H1 (cell line): Measurements from ENCODE around the gene ZNF823. TPM values are rescaled to one million over a fixed set of nuclear protein-coding genes. Genes with fewer than 3 reads are reported as not detected.

Experiments
- JUN ChIP-seq: IDR thresholded peaks from 2 replicates; pipeline ENCODE4 v1.6.1; 2011; ENCODE audit warnings: low read depth, mild to moderate bottlenecking, improper control_type of control experiment, low read length
- RBBP5 ChIP-seq: IDR thresholded peaks from 2 replicates; pipeline ENCODE4 v1.7.1; 2012; ENCODE audit warnings: low read depth, mild to moderate bottlenecking, inconsistent platforms, low read length, moderate library complexity, borderline replicate concordance
- RNF2 ChIP-seq: fragments of 200-900, 300-1000 bp; sonication (generic); IDR thresholded peaks from 2 replicates; pipeline ENCODE4 v1.7.1; 2016; ENCODE audit warnings: borderline replicate concordance, low read depth, mild to moderate bottlenecking, antibody characterized with exemption, low read length; ENCODE audit not compliant: poor library complexity, severe bottlenecking; ENCODE audit errors: missing control alignments
- SIRT6 ChIP-seq: IDR thresholded peaks from one replicate; pipeline ENCODE4 v1.7.1; 2012; ENCODE audit warnings: low read length, inconsistent platforms
- polyA plus RNA-seq, 7 experiments: library from polyadenylated mRNA; depleted of rRNA in 3 of 7; stranded (reverse) in 5 of 7; unstranded in 2 of 7; fragments of >200 nt in 5 of 7; fragments of 200-250 nt in 2 of 7; gene quantifications; 1 replicate in 5 of 7; 2 replicates in 1 of 7; 4 replicates in 1 of 7; pipeline versions ENCODE4 v1.2.1 to v1.2.3, GENCODE V29; 2011 to 2013; ENCODE audit warnings: missing spikeins in 2 of 7, mixed read lengths in 2 of 7
- total RNA-seq: library from RNA; stranded (reverse); fragmentation: NEBNext Ultra II Directional; extraction: Animal tissue kit (Norgen Biotek cat#: 25700); gene quantifications from 2 replicates; pipeline ENCODE4 v1.2.1, GENCODE V29; 2021

Gene ZNF823
- total and polyA plus RNA-seq, 2 of the 8 experiments (the other 6 are each of a cell fraction or from before 2014, with no cell fraction given): 0.73 to 2.4 TPM

DNA sequence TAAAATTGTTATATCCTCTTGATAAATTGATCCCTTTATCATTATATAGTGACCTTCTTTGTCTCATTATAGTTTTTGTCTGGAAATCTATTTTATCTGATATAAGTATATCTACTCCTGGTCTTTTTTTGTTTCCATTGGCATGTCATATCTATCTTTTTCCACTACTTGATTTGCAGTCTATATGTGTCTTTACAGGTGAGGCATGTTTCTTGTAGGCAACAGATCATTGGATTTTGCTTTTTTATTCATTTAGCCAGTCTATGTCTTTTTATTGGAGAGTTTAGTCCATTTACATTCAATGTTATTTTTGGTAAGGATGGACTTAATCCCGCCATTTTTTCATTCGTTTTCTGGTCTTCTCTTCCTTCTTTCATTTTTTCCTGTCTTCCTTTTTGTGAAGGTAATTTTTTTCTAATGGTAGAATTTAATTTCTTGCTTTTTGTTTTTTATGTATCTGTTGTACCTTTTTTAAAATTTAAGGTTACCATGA, 13.5 kb upstream of the ZNF823 start (continued):
- TF ChIP-seq JUN (no peak), SIRT6 (no peak), RNF2 (no peak), RBBP5 (no peak)
